H1 (cell line): ENCODE data around the gene KIF25. TPM values are rescaled to one million over a fixed set of nuclear protein-coding genes. Genes with fewer than 3 reads are reported as not detected.

ENCODE experiments used
- CTCF ChIA-PET: fragments of 300-600 bp; sonication (Branson Sonifier 250); formaldehyde crosslinking; loops from one replicate; lab custom pipeline; 2021; ENCODE audit not compliant: partially characterized antibody; lab: Charles Lee
- POLR2A ChIA-PET: fragments of 300-600 bp; sonication (Branson Sonifier 250); formaldehyde crosslinking; loops from one replicate; lab custom pipeline; 2021; ENCODE audit warnings: inconsistent platforms; ENCODE audit not compliant: partially characterized antibody; lab: Charles Lee
- DNase-seq, 2 experiments: peaks; one replicate each; pipeline versions ENCODE4 v3.0.0 to v3.0.0-alpha.2; 2010 to 2022; ENCODE audit warnings: low spot score in 2 of 2, low read depth in 1 of 2, mixed read lengths in 1 of 2
- FAIRE-seq: peaks from 2 replicates; lab custom pipeline; 2011; peaks lifted over from hg19 to GRCh38; lab: Jason Lieb, UNC
- H2AFZ ChIP-seq: 2 replicates; pipeline ENCODE4 v1.8.1; 2012; ENCODE audit warnings: low read length, inconsistent platforms
- H2AK5ac ChIP-seq: 2 replicates; pipeline ENCODE4 v1.6.1; 2013; ENCODE audit warnings: low read depth, low read length
- H2BK120ac ChIP-seq: replicated peaks from 2 replicates; pipeline ENCODE3; 2013; ENCODE audit warnings: low read depth, low read length, inconsistent platforms
- H2BK12ac ChIP-seq: 2 replicates; pipeline ENCODE4 v1.6.1; 2013; ENCODE audit warnings: low read depth, low read length
- H2BK15ac ChIP-seq: 2 replicates; pipeline ENCODE4 v1.6.1; 2013; ENCODE audit warnings: low read length
- H2BK20ac ChIP-seq: 2 replicates; pipeline ENCODE4 v1.6.1; 2013; ENCODE audit warnings: low read length
- H2BK5ac ChIP-seq: 2 replicates; pipeline ENCODE4 v1.6.1; 2013; ENCODE audit warnings: low read depth, low read length
- H3K14ac ChIP-seq: 2 replicates; pipeline ENCODE4 v1.6.1; 2013; ENCODE audit warnings: inconsistent platforms; ENCODE audit not compliant: insufficient read length
- H3K18ac ChIP-seq: 2 replicates; pipeline ENCODE4 v1.6.1; 2013; ENCODE audit warnings: low read length; ENCODE audit errors: extremely low read depth
- H3K23ac ChIP-seq: 2 replicates; pipeline ENCODE4 v1.6.1; 2013; ENCODE audit warnings: inconsistent platforms; ENCODE audit not compliant: insufficient read length
- H3K23me2 ChIP-seq: 2 replicates; pipeline ENCODE4 v1.6.1; 2013; ENCODE audit warnings: low read depth, low read length
- H3K27ac ChIP-seq: 2 replicates; pipeline ENCODE4 v1.6.1; 2011; ENCODE audit warnings: low read depth, low read length, inconsistent platforms
- H3K27me3 ChIP-seq, 4 experiments: replicated peaks in 1 of 4; 1 replicate in 1 of 4; 2 replicates in 3 of 4; pipeline versions ENCODE4 v1.6.1 to v1.8.1; 2011 to 2013; ENCODE audit warnings: low read length in 3 of 4, mild to moderate bottlenecking in 3 of 4, inconsistent platforms in 2 of 4, mixed read lengths in 2 of 4, moderate library complexity in 1 of 4; ENCODE audit not compliant: control insufficient read depth in 3 of 4, insufficient read depth in 3 of 4; ENCODE audit errors: extremely low read depth in 1 of 4
- H3K36me3 ChIP-seq, 4 experiments: 2 replicates each; pipeline versions ENCODE4 v1.6.1 to v1.8.1; 2011 to 2013; ENCODE audit warnings: mild to moderate bottlenecking in 4 of 4, low read length in 3 of 4, moderate library complexity in 2 of 4, control low read depth in 1 of 4, inconsistent platforms in 1 of 4; ENCODE audit not compliant: insufficient read depth in 4 of 4, control insufficient read depth in 2 of 4
- H3K4ac ChIP-seq: replicated peaks from 2 replicates; pipeline ENCODE3; 2013; ENCODE audit warnings: low read length, low read depth, mixed read lengths, inconsistent platforms; ENCODE audit not compliant: insufficient read length
- H3K4me1 ChIP-seq, 4 experiments: replicated peaks in 1 of 4; 1 replicate in 1 of 4; 2 replicates in 3 of 4; pipeline versions ENCODE4 v1.6.1 to v1.8.1; 2011 to 2013; ENCODE audit warnings: low read length in 3 of 4, inconsistent platforms in 2 of 4, mixed read lengths in 1 of 4; ENCODE audit not compliant: insufficient read depth in 4 of 4, control insufficient read depth in 3 of 4
- H3K4me2 ChIP-seq, 2 experiments: 2 replicates each; pipeline versions ENCODE4 v1.6.1 to v1.8.1; 2011 to 2013; ENCODE audit warnings: low read depth in 2 of 2, low read length in 2 of 2, control low read depth in 1 of 2, inconsistent platforms in 1 of 2, mild to moderate bottlenecking in 1 of 2; ENCODE audit not compliant: insufficient read depth in 1 of 2
- H3K4me3 ChIP-seq, 4 experiments: fragments of 200-600, 300-600 bp in 1 of 4; sonication (generic), shearing (Covaris generic), sonication (Bioruptor Twin) in 1 of 4; 2 replicates each; pipeline versions ENCODE4 v1.5.1 to v1.8.1; 2011 to 2016; ENCODE audit warnings: low read length in 4 of 4, low read depth in 3 of 4, control low read depth in 2 of 4, inconsistent platforms in 2 of 4, mild to moderate bottlenecking in 2 of 4, mixed read lengths in 1 of 4, moderate library complexity in 1 of 4; ENCODE audit not compliant: insufficient read depth in 2 of 4; ENCODE audit errors: extremely low read depth in 1 of 4
- H3K56ac ChIP-seq: replicated peaks from 2 replicates; pipeline ENCODE3; 2013; ENCODE audit warnings: low read depth, mild to moderate bottlenecking, mixed read lengths, low read length, inconsistent platforms; ENCODE audit not compliant: insufficient read length
- H3K79me1 ChIP-seq: 2 replicates; pipeline ENCODE4 v1.6.1; 2013; ENCODE audit warnings: low read depth, low read length, control low read depth
- H3K79me2 ChIP-seq, 2 experiments: 2 replicates each; pipeline versions ENCODE4 v1.6.1 to v1.8.1; 2012 to 2013; ENCODE audit warnings: low read length in 2 of 2, mild to moderate bottlenecking in 2 of 2, inconsistent platforms in 1 of 2; ENCODE audit not compliant: insufficient read depth in 2 of 2, control insufficient read depth in 1 of 2
- H3K9ac ChIP-seq, 4 experiments: replicated peaks in 1 of 4; 1 replicate in 1 of 4; 2 replicates in 3 of 4; pipeline versions ENCODE4 v1.6.1 to v1.8.1; 2011 to 2013; ENCODE audit warnings: low read depth in 3 of 4, low read length in 3 of 4, control low read depth in 2 of 4, mild to moderate bottlenecking in 2 of 4, moderate library complexity in 2 of 4, inconsistent platforms in 1 of 4; ENCODE audit errors: extremely low read depth in 1 of 4
- H3K9me3 ChIP-seq, 2 experiments: 2 replicates each; pipeline versions ENCODE4 v1.6.1 to v1.8.1; 2012 to 2013; ENCODE audit warnings: mild to moderate bottlenecking in 2 of 2, moderate library complexity in 2 of 2, control low read depth in 1 of 2, inconsistent platforms in 1 of 2, low read depth in 1 of 2, low read length in 1 of 2, mixed read lengths in 1 of 2; ENCODE audit not compliant: insufficient read depth in 2 of 2
- H4K20me1 ChIP-seq, 2 experiments: replicated peaks in 1 of 2; 2 replicates each; pipeline versions ENCODE3 to v1.8.1; 2011 to 2013; ENCODE audit warnings: inconsistent platforms in 2 of 2, low read length in 2 of 2, mild to moderate bottlenecking in 1 of 2; ENCODE audit not compliant: insufficient read depth in 2 of 2, control insufficient read depth in 1 of 2
- H4K5ac ChIP-seq: 2 replicates; pipeline ENCODE4 v1.6.1; 2013; ENCODE audit warnings: low read length, low read depth, mixed read lengths, inconsistent platforms; ENCODE audit not compliant: insufficient read length
- H4K8ac ChIP-seq: 2 replicates; pipeline ENCODE4 v1.8.0; 2013; ENCODE audit warnings: mild to moderate bottlenecking, moderate library complexity, low read length, inconsistent platforms; ENCODE audit not compliant: insufficient read depth; ENCODE audit errors: extremely low read depth
- H4K91ac ChIP-seq: replicated peaks from 2 replicates; pipeline ENCODE3; 2013; ENCODE audit warnings: low read length, mixed read lengths, inconsistent platforms; ENCODE audit not compliant: insufficient read length
- POLR2A ChIP-seq, 2 experiments: IDR thresholded peaks; 1 replicate in 1 of 2; 2 replicates in 1 of 2; pipeline ENCODE4 v1.6.1; 2011; ENCODE audit warnings: low read depth in 2 of 2, low read length in 2 of 2, mild to moderate bottlenecking in 2 of 2; ENCODE audit errors: control extremely low read depth in 1 of 2
- WGBS, 2 experiments: shearing (Covaris generic) in 1 of 2; methylation state at CpG; one replicate each; pipeline versions ENCODE4 v1.1.6 to v1.1.7; 2013 to 2015; ENCODE audit warnings: low lambda C conversion rate in 2 of 2, mixed read lengths in 2 of 2, inconsistent platforms in 1 of 2, low coverage in 1 of 2, missing lambda C conversion rate in 1 of 2; ENCODE audit not compliant: insufficient replicate concordance in 2 of 2, insufficient coverage in 1 of 2, insufficient read length in 1 of 2; ENCODE audit errors: extremely low coverage in 1 of 2, missing lambda C conversion rate in 1 of 2; 5-methylcytosine and 5-hydroxymethylcytosine counted together
- polyA plus RNA-seq, 7 experiments: library from polyadenylated mRNA; depleted of rRNA in 3 of 7; stranded (reverse) in 5 of 7; unstranded in 2 of 7; fragments of >200 nt in 5 of 7; fragments of 200-250 nt in 2 of 7; gene quantifications; 1 replicate in 5 of 7; 2 replicates in 1 of 7; 4 replicates in 1 of 7; pipeline versions ENCODE4 v1.2.1 to v1.2.3, GENCODE V29; 2011 to 2013; ENCODE audit warnings: missing spikeins in 2 of 7, mixed read lengths in 2 of 7
- total RNA-seq: library from RNA; stranded (reverse); fragmentation: NEBNext Ultra II Directional; extraction: Animal tissue kit (Norgen Biotek cat#: 25700); gene quantifications from 2 replicates; pipeline ENCODE4 v1.2.1, GENCODE V29; 2021

The KIF25 gene
- total and polyA plus RNA-seq, 2 of the 8 experiments (the other 6 are each of a cell fraction or from before 2014, with no cell fraction given) = 1.5 to 2.0 TPM

DNA sequence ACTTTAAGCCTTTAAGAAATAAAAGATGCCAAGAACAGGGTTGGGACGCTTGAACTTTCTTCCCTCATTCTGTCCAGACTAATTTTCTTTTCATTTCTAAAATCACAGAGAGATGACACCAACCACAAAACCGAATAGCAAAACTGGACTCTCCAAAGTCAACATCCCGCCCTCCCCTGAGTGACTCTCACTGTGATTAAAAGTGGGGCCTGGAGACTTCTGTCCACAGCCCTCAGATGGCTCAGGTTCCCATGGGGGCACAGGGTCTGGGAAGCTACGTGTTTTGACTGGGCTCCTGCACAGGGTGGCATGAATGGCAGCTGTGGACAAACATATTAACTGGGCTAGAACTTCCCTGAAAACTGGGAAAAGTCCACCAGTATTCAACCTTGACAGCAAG lies 75.3 kb downstream of the KIF25 start:
- Histone ChIP-seq H3K79me2 (no peaks in the 10 kb centered on the region), H3K56ac (no peak overlapping the region), H2BK12ac (no peak overlapping the region), H3K79me1 (no peaks in the 10 kb centered on the region), H2BK120ac (no peak overlapping the region), H4K91ac (no peak overlapping the region), H3K36me3 (no peaks in the 10 kb centered on the region; a peak in 1 of 8 replicates), H3K4me1 (peaks cover 0 to 6% (median 1%) of the 10 kb centered on the region in 4 experiments; a peak in 2 of 7 replicates), H3K27me3 (no peaks in the 10 kb centered on the region), H3K9ac (no peak overlapping the region), H4K20me1 (peaks cover 0 to 6% of the 10 kb centered on the region in 2 experiments), H4K5ac (no peak overlapping the region), H3K4me2 (no peak overlapping the region), H2BK5ac (no peak overlapping the region), H3K4ac (no peak overlapping the region), H3K23ac (no peak overlapping the region), H3K9me3 (no peaks in the 10 kb centered on the region), H3K23me2 (no peaks in the 10 kb centered on the region; the same call in 1 of the 2 replicates), H3K4me3 (no peak overlapping the region), H2AK5ac (no peak overlapping the region), H2BK20ac (no peak overlapping the region), H2BK15ac (no peak overlapping the region), H3K18ac (no peak overlapping the region), H2AFZ (no peak overlapping the region), H3K27ac (no peak overlapping the region), H3K14ac (no peak overlapping the region), H4K8ac (no peak overlapping the region)
- FAIRE-seq (no peak), DNase-seq (no peak)
- POLR2A ChIA-PET = no interaction called here
- TF ChIP-seq POLR2A (IDR thresholded peaks at IDR 0.05; ENCODE audit: control extremely low read depth in 1 of 2, low read depth in 2 of 2, low read length in 2 of 2) = no peak
- CTCF ChIA-PET = interaction anchor here (1.0 to 4.2 kb wide), 11 partner anchors 10 to 105 kb away, joined by 3 to 38 read pairs (median 5); no protein-coding TSS in a partner anchor
- 93% methylated on average over 4 of the region's 4 CpGs; no CpG with 5 or more reads in 1 of the 2 experiments for WGBS, 2 experiments
